H1 (cell line): ENCODE measurements around the gene COA4. TPM values are rescaled to one million over a fixed set of nuclear protein-coding genes. Genes with fewer than 3 reads are reported as not detected.

Source experiments
- CTCF ChIA-PET: fragments of 300-600 bp; sonication (Branson Sonifier 250); formaldehyde crosslinking; loops from one replicate; lab custom pipeline; 2021; ENCODE audit not compliant: partially characterized antibody; lab: Charles Lee
- POLR2A ChIA-PET: fragments of 300-600 bp; sonication (Branson Sonifier 250); formaldehyde crosslinking; loops from one replicate; lab custom pipeline; 2021; ENCODE audit warnings: inconsistent platforms; ENCODE audit not compliant: partially characterized antibody; lab: Charles Lee
- DNase-seq, 2 experiments: peaks; one replicate each; pipeline versions ENCODE4 v3.0.0 to v3.0.0-alpha.2; 2010 to 2022; ENCODE audit warnings: low spot score in 2 of 2, low read depth in 1 of 2, mixed read lengths in 1 of 2
- FAIRE-seq: peaks from 2 replicates; lab custom pipeline; 2011; peaks lifted over from hg19 to GRCh38; lab: Jason Lieb, UNC
- H2AFZ ChIP-seq: 2 replicates; pipeline ENCODE4 v1.8.1; 2012; ENCODE audit warnings: low read length, inconsistent platforms
- H2AK5ac ChIP-seq: 2 replicates; pipeline ENCODE4 v1.6.1; 2013; ENCODE audit warnings: low read depth, low read length
- H2BK120ac ChIP-seq: replicated peaks from 2 replicates; pipeline ENCODE3; 2013; ENCODE audit warnings: low read depth, low read length, inconsistent platforms
- H2BK12ac ChIP-seq: 2 replicates; pipeline ENCODE4 v1.6.1; 2013; ENCODE audit warnings: low read depth, low read length
- H2BK15ac ChIP-seq: 2 replicates; pipeline ENCODE4 v1.6.1; 2013; ENCODE audit warnings: low read length
- H2BK20ac ChIP-seq: 2 replicates; pipeline ENCODE4 v1.6.1; 2013; ENCODE audit warnings: low read length
- H2BK5ac ChIP-seq: 2 replicates; pipeline ENCODE4 v1.6.1; 2013; ENCODE audit warnings: low read depth, low read length
- H3K14ac ChIP-seq: 2 replicates; pipeline ENCODE4 v1.6.1; 2013; ENCODE audit warnings: inconsistent platforms; ENCODE audit not compliant: insufficient read length
- H3K18ac ChIP-seq: 2 replicates; pipeline ENCODE4 v1.6.1; 2013; ENCODE audit warnings: low read length; ENCODE audit errors: extremely low read depth
- H3K23ac ChIP-seq: 2 replicates; pipeline ENCODE4 v1.6.1; 2013; ENCODE audit warnings: inconsistent platforms; ENCODE audit not compliant: insufficient read length
- H3K23me2 ChIP-seq: 2 replicates; pipeline ENCODE4 v1.6.1; 2013; ENCODE audit warnings: low read depth, low read length
- H3K27ac ChIP-seq: 2 replicates; pipeline ENCODE4 v1.6.1; 2011; ENCODE audit warnings: low read depth, low read length, inconsistent platforms
- H3K27me3 ChIP-seq, 4 experiments: replicated peaks in 1 of 4; 1 replicate in 1 of 4; 2 replicates in 3 of 4; pipeline versions ENCODE4 v1.6.1 to v1.8.1; 2011 to 2013; ENCODE audit warnings: low read length in 3 of 4, mild to moderate bottlenecking in 3 of 4, inconsistent platforms in 2 of 4, mixed read lengths in 2 of 4, moderate library complexity in 1 of 4; ENCODE audit not compliant: control insufficient read depth in 3 of 4, insufficient read depth in 3 of 4; ENCODE audit errors: extremely low read depth in 1 of 4
- H3K36me3 ChIP-seq, 4 experiments: 2 replicates each; pipeline versions ENCODE4 v1.6.1 to v1.8.1; 2011 to 2013; ENCODE audit warnings: mild to moderate bottlenecking in 4 of 4, low read length in 3 of 4, moderate library complexity in 2 of 4, control low read depth in 1 of 4, inconsistent platforms in 1 of 4; ENCODE audit not compliant: insufficient read depth in 4 of 4, control insufficient read depth in 2 of 4
- H3K4ac ChIP-seq: replicated peaks from 2 replicates; pipeline ENCODE3; 2013; ENCODE audit warnings: low read length, low read depth, mixed read lengths, inconsistent platforms; ENCODE audit not compliant: insufficient read length
- H3K4me1 ChIP-seq, 4 experiments: replicated peaks in 1 of 4; 1 replicate in 1 of 4; 2 replicates in 3 of 4; pipeline versions ENCODE4 v1.6.1 to v1.8.1; 2011 to 2013; ENCODE audit warnings: low read length in 3 of 4, inconsistent platforms in 2 of 4, mixed read lengths in 1 of 4; ENCODE audit not compliant: insufficient read depth in 4 of 4, control insufficient read depth in 3 of 4
- H3K4me2 ChIP-seq, 2 experiments: 2 replicates each; pipeline versions ENCODE4 v1.6.1 to v1.8.1; 2011 to 2013; ENCODE audit warnings: low read depth in 2 of 2, low read length in 2 of 2, control low read depth in 1 of 2, inconsistent platforms in 1 of 2, mild to moderate bottlenecking in 1 of 2; ENCODE audit not compliant: insufficient read depth in 1 of 2
- H3K4me3 ChIP-seq, 4 experiments: fragments of 200-600, 300-600 bp in 1 of 4; sonication (generic), shearing (Covaris generic), sonication (Bioruptor Twin) in 1 of 4; 2 replicates each; pipeline versions ENCODE4 v1.5.1 to v1.8.1; 2011 to 2016; ENCODE audit warnings: low read length in 4 of 4, low read depth in 3 of 4, control low read depth in 2 of 4, inconsistent platforms in 2 of 4, mild to moderate bottlenecking in 2 of 4, mixed read lengths in 1 of 4, moderate library complexity in 1 of 4; ENCODE audit not compliant: insufficient read depth in 2 of 4; ENCODE audit errors: extremely low read depth in 1 of 4
- H3K56ac ChIP-seq: replicated peaks from 2 replicates; pipeline ENCODE3; 2013; ENCODE audit warnings: low read depth, mild to moderate bottlenecking, mixed read lengths, low read length, inconsistent platforms; ENCODE audit not compliant: insufficient read length
- H3K79me1 ChIP-seq: 2 replicates; pipeline ENCODE4 v1.6.1; 2013; ENCODE audit warnings: low read depth, low read length, control low read depth
- H3K79me2 ChIP-seq, 2 experiments: 2 replicates each; pipeline versions ENCODE4 v1.6.1 to v1.8.1; 2012 to 2013; ENCODE audit warnings: low read length in 2 of 2, mild to moderate bottlenecking in 2 of 2, inconsistent platforms in 1 of 2; ENCODE audit not compliant: insufficient read depth in 2 of 2, control insufficient read depth in 1 of 2
- H3K9ac ChIP-seq, 4 experiments: replicated peaks in 1 of 4; 1 replicate in 1 of 4; 2 replicates in 3 of 4; pipeline versions ENCODE4 v1.6.1 to v1.8.1; 2011 to 2013; ENCODE audit warnings: low read depth in 3 of 4, low read length in 3 of 4, control low read depth in 2 of 4, mild to moderate bottlenecking in 2 of 4, moderate library complexity in 2 of 4, inconsistent platforms in 1 of 4; ENCODE audit errors: extremely low read depth in 1 of 4
- H3K9me3 ChIP-seq, 2 experiments: 2 replicates each; pipeline versions ENCODE4 v1.6.1 to v1.8.1; 2012 to 2013; ENCODE audit warnings: mild to moderate bottlenecking in 2 of 2, moderate library complexity in 2 of 2, control low read depth in 1 of 2, inconsistent platforms in 1 of 2, low read depth in 1 of 2, low read length in 1 of 2, mixed read lengths in 1 of 2; ENCODE audit not compliant: insufficient read depth in 2 of 2
- H4K20me1 ChIP-seq, 2 experiments: replicated peaks in 1 of 2; 2 replicates each; pipeline versions ENCODE3 to v1.8.1; 2011 to 2013; ENCODE audit warnings: inconsistent platforms in 2 of 2, low read length in 2 of 2, mild to moderate bottlenecking in 1 of 2; ENCODE audit not compliant: insufficient read depth in 2 of 2, control insufficient read depth in 1 of 2
- H4K5ac ChIP-seq: 2 replicates; pipeline ENCODE4 v1.6.1; 2013; ENCODE audit warnings: low read length, low read depth, mixed read lengths, inconsistent platforms; ENCODE audit not compliant: insufficient read length
- H4K8ac ChIP-seq: 2 replicates; pipeline ENCODE4 v1.8.0; 2013; ENCODE audit warnings: mild to moderate bottlenecking, moderate library complexity, low read length, inconsistent platforms; ENCODE audit not compliant: insufficient read depth; ENCODE audit errors: extremely low read depth
- H4K91ac ChIP-seq: replicated peaks from 2 replicates; pipeline ENCODE3; 2013; ENCODE audit warnings: low read length, mixed read lengths, inconsistent platforms; ENCODE audit not compliant: insufficient read length
- BACH1 ChIP-seq: IDR thresholded peaks from 2 replicates; pipeline ENCODE4 v1.6.1; 2012; ENCODE audit warnings: low read length, improper control_type of control experiment
- EZH2 ChIP-seq: fragments of 200-600 bp; sonication (generic); IDR thresholded peaks from 2 replicates; pipeline ENCODE4 v1.7.1; 2012; ENCODE audit warnings: low read depth, mild to moderate bottlenecking, moderate library complexity, low read length, inconsistent platforms; ENCODE audit not compliant: severe bottlenecking
- MAFK ChIP-seq: IDR thresholded peaks from 2 replicates; pipeline ENCODE4 v1.6.1; 2012; ENCODE audit warnings: low read depth, mild to moderate bottlenecking, improper control_type of control experiment, low read length
- WGBS, 2 experiments: shearing (Covaris generic) in 1 of 2; methylation state at CpG; one replicate each; pipeline versions ENCODE4 v1.1.6 to v1.1.7; 2013 to 2015; ENCODE audit warnings: low lambda C conversion rate in 2 of 2, mixed read lengths in 2 of 2, inconsistent platforms in 1 of 2, low coverage in 1 of 2, missing lambda C conversion rate in 1 of 2; ENCODE audit not compliant: insufficient replicate concordance in 2 of 2, insufficient coverage in 1 of 2, insufficient read length in 1 of 2; ENCODE audit errors: extremely low coverage in 1 of 2, missing lambda C conversion rate in 1 of 2; 5-methylcytosine and 5-hydroxymethylcytosine counted together
- polyA plus RNA-seq, 7 experiments: library from polyadenylated mRNA; depleted of rRNA in 3 of 7; stranded (reverse) in 5 of 7; unstranded in 2 of 7; fragments of >200 nt in 5 of 7; fragments of 200-250 nt in 2 of 7; gene quantifications; 1 replicate in 5 of 7; 2 replicates in 1 of 7; 4 replicates in 1 of 7; pipeline versions ENCODE4 v1.2.1 to v1.2.3, GENCODE V29; 2011 to 2013; ENCODE audit warnings: missing spikeins in 2 of 7, mixed read lengths in 2 of 7
- total RNA-seq: library from RNA; stranded (reverse); fragmentation: NEBNext Ultra II Directional; extraction: Animal tissue kit (Norgen Biotek cat#: 25700); gene quantifications from 2 replicates; pipeline ENCODE4 v1.2.1, GENCODE V29; 2021

COA4 gene
- total and polyA plus RNA-seq, 2 of the 8 experiments (the other 6 are each of a cell fraction or from before 2014, with no cell fraction given), result 177 to 380 TPM

DNA sequence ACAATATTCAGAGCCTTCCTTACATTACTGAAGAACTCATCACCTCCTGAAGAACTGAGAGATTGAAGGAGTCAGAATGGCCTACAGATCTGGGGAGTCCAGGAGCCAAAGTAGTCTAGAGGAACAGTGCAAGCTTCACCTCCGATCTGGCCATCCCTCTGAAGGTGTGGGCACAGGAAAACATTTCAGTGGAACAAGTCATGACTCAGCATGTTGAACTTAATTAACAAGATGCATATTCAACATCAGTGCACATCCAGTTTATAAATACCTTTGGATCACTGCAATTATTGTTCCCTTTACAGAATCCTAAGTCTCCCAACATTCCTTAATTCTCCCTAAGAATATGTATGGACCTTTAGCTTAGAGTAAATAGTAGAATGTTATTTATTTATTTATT, 25.7 kb upstream of the COA4 start:
- Histone ChIP-seq H2BK20ac (no peak overlapping the region), H3K18ac (no peak overlapping the region), H4K20me1 (no peaks in the 10 kb centered on the region), H2BK15ac (no peak overlapping the region), H2AK5ac (no peak overlapping the region), H2BK5ac (no peak overlapping the region), H2BK12ac (no peak overlapping the region), H3K14ac (no peak overlapping the region), H3K9me3 (peaks cover 0 to 6% of the 10 kb centered on the region in 2 experiments; a peak in 1 of 4 replicates), H3K4me3 (no peak overlapping the region), H3K36me3 (peaks cover 0 to 30% (median 4%) of the 10 kb centered on the region in 4 experiments; a peak in 4 of 8 replicates), H4K5ac (no peak overlapping the region), H3K4me2 (no peak overlapping the region), H3K27me3 (no peaks in the 10 kb centered on the region), H4K91ac (no peak overlapping the region), H3K27ac (no peak overlapping the region), H3K4me1 (no peaks in the 10 kb centered on the region), H3K9ac (no peak overlapping the region), H2AFZ (no peak overlapping the region), H3K56ac (no peak overlapping the region), H3K23ac (no peak overlapping the region), H2BK120ac (no peak overlapping the region), H3K4ac (no peak overlapping the region)
- DNase-seq (no peak), FAIRE-seq (peak; percentile 71)
- 91% methylated on average over 1 of the region's 1 CpG; no CpG with 5 or more reads in 1 of the 2 experiments for WGBS, 2 experiments
- TF ChIP-seq MAFK (0 out of 2 replicates have a peak, but pooled peaks have one; percentile 26), EZH2 (no peak), BACH1 (0 out of 2 replicates have a peak, but pooled peaks have one; percentile 50)
- TF ChIP-seq, all 59 proteins: peak for 2
- H3K79me1 ChIP-seq, result no peaks in the 10 kb centered on the region
- ChIA-PET POLR2A (interaction anchor here (1.3 kb wide), 1 partner anchor 45 kb away, joined by 3 read pairs; no protein-coding TSS in a partner anchor), CTCF (interaction anchor here (0.6 to 1.2 kb wide), 2 partner anchors 11 to 16 kb away, joined by 3 to 5 read pairs; no protein-coding TSS in a partner anchor)
- H3K23me2 ChIP-seq, result 0 out of 2 replicates have a peak, but pooled peaks cover 2% of the 10 kb centered on the region
- H3K79me2 ChIP-seq, result no peaks in the 10 kb centered on the region
- no peak overlapping the region for H4K8ac ChIP-seq
